Retinal pigment epithelial cell (primary cell): Measurements from ENCODE around the gene MRPL49.
"Not testable (repeated sequence)": the region's sequence is repeated elsewhere in the genome, so short reads cannot be mapped to it uniquely, and the experiment has no call there.

Source experiments
- DNase-seq: peaks from one replicate; pipeline ENCODE4 v3.0.0-alpha.2; 2010; ENCODE audit warnings: low read depth
- H3K4me3 ChIP-seq: 2 replicates; pipeline ENCODE4 v1.5.1; 2011; ENCODE audit warnings: mild to moderate bottlenecking, low read length, control low read depth, moderate library complexity
- TF ChIP-seq, protein P1 (sequence below): conservative IDR thresholded peaks from 2 replicates; pipeline ENCODE4 v1.5.1; 2011; ENCODE audit warnings: low read depth, low read length, control low read depth, inconsistent platforms

MRPL49 gene

GRCh38 chr11:65165410-65166317 is 43.5 kb downstream of the MRPL49 start:
- no peak overlapping the region for H3K4me3 ChIP-seq
- DNase-seq = no peak
- TF ChIP-seq, protein P1, sequence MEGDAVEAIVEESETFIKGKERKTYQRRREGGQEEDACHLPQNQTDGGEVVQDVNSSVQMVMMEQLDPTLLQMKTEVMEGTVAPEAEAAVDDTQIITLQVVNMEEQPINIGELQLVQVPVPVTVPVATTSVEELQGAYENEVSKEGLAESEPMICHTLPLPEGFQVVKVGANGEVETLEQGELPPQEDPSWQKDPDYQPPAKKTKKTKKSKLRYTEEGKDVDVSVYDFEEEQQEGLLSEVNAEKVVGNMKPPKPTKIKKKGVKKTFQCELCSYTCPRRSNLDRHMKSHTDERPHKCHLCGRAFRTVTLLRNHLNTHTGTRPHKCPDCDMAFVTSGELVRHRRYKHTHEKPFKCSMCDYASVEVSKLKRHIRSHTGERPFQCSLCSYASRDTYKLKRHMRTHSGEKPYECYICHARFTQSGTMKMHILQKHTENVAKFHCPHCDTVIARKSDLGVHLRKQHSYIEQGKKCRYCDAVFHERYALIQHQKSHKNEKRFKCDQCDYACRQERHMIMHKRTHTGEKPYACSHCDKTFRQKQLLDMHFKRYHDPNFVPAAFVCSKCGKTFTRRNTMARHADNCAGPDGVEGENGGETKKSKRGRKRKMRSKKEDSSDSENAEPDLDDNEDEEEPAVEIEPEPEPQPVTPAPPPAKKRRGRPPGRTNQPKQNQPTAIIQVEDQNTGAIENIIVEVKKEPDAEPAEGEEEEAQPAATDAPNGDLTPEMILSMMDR = no peak

- TF ChIP-seq, protein P1 = no peak
- no peak for DNase-seq
- no peak overlapping the region for H3K4me3 ChIP-seq
Observed at GRCh38 chr11:65166893-65167292, 44.8 kb downstream of the MRPL49 start.

- no peak overlapping the region for H3K4me3 ChIP-seq
- TF ChIP-seq, protein P1 = no peak
- DNase-seq = no peak
Observed at GRCh38 chr11:65167656-65168055, 45.5 kb downstream of the MRPL49 start.

DNA sequence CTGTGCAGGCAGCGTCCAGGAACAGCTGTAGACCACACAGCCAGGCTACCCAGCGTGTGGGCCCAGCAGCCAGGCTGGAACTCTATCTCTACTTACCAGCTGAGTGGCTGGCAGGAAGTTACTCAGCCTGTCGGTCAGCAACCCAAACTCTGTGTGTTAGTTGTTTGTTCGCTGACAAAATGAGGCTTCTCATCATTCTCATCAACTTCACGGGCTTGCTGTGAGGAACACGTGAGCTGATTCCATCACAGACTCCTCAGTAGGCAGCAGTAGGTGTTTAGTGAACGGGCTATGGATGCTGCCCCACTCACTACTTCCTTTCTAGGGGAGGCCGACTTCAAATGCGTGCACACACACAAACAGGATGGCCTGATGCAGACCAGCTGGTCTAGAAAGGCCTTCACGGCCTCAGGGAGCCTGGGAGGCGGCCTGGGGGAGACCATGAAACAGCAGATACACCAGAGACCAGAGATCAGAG is 47.1 kb downstream of the MRPL49 start:
- TF ChIP-seq, protein P1 = no peak
- no peak overlapping the region for H3K4me3 ChIP-seq
- no peak for DNase-seq

DNA sequence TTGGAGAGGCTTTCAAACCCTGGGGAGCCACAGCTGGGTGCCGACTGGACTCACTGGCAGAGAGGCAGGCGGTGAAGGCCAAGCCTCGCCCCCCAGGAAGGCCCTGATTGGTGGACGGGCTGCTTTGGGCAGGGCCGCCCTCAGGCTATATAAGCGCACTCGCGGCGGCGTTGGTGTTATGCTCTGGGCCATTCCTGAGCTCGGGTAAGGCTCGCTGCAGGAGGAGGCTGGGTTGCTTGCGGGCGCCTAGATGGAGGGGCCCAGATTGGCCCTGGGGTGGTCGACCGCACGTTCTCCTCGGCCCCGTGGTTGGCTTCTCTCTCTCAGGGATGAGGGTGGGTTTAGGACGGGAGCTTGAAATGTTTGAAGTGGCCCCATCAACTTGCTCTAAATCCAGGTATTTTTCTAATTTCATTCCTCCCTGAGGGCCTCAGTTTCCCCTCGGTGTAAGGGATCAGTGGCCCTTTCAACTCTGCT is 48.0 kb downstream of the MRPL49 start, which contains the start of gene SPDYC:
TSS of gene SPDYC (plus strand) at position 176 of the 477 bp plus-strand sequence. CDS start 1,125 bp downstream, outside the sequence.
- TF ChIP-seq, protein P1 = no peak
- H3K4me3 ChIP-seq = no peak within 1 kb of the TSS
- no peak for DNase-seq

- TF ChIP-seq, protein P1 = no peak
- H3K4me3 ChIP-seq = no peak overlapping the region
- DNase-seq = no peak
Observed at GRCh38 chr11:65172600-65172999, 50.5 kb downstream of the MRPL49 start.

GRCh38 chr11:65174571-65175010 is 52.5 kb downstream of the MRPL49 start:
- DNase-seq, H3K4me3 ChIP-seq: not testable (repeated sequence)
